NCI-H526 treated with DMSO at 0.1 percent for 48 hours (cell line): ENCODE data around the gene ARHGEF16.

Experiments
- DNase-seq: peaks from one replicate; lab custom pipeline; 2025; lab: John Stamatoyannopoulos, UW

The ARHGEF16 gene

GRCh38 chr1:3422638-3423037 lies 31.8 kb upstream of the ARHGEF16 start:
- no peak for DNase-seq

DNA sequence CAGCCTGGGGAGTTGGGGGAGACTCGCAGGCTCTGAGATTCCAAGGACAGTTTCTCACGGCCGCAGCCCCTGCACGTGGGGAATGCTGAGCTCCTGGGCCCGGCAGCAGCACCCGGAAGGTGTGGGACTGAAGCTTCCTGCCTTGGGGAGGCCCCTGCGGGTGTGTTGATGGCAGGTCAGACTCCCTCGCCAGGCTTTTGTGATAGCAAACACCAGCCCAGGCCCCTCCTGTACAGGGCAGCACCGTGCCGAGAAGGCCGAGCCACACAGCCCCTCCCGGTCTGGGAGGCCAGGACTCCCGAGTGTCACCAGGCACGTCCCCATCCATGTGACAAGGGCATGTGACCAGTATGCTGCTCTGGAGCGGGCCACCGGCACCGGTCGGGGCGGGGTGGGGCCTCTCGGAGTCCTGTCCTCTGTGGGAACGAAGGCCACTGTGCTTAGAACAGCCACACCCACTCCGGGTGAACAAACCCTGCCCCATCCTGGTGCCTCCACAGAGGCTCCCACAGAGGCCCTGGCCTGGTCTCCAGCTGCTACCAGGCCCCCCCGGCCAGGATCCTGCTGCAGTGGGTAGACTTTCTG lies 31.1 kb upstream of the ARHGEF16 start:
- no peak for DNase-seq

GRCh38 chr1:3423896-3424611 lies 30.4 kb upstream of the ARHGEF16 start:
- no peak for DNase-seq

DNA sequence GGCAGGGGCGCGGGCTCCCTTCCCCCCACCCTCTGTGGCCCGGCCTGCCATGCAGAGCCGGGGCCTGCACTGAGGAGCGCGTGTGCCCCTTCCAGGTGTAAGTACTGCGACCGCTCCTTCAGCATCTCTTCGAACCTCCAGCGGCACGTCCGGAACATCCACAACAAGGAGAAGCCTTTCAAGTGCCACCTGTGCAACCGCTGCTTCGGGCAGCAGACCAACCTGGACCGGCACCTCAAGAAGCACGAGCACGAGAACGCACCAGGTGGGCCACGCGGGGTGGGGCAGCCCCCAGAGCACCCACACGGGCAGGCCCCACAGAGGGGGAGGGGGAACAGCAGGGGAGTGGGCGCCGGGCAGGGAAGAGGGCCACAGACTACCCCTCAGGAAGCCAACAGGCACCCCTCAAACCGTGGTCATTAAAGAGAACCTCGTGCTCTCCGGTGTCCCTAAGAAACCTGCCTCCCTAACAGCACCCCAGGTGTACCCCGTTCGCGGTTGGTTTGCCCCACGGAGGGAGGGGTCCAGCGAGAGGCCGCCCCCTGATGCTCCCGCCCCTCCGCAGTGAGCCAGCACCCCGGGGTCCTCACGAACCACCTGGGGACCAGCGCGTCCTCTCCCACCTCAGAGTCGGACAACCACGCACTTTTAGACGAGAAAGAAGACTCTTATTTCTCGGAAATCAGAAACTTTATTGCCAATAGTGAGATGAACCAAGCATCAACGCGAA lies 28.8 kb upstream of the ARHGEF16 start:
- no peak for DNase-seq

DNA sequence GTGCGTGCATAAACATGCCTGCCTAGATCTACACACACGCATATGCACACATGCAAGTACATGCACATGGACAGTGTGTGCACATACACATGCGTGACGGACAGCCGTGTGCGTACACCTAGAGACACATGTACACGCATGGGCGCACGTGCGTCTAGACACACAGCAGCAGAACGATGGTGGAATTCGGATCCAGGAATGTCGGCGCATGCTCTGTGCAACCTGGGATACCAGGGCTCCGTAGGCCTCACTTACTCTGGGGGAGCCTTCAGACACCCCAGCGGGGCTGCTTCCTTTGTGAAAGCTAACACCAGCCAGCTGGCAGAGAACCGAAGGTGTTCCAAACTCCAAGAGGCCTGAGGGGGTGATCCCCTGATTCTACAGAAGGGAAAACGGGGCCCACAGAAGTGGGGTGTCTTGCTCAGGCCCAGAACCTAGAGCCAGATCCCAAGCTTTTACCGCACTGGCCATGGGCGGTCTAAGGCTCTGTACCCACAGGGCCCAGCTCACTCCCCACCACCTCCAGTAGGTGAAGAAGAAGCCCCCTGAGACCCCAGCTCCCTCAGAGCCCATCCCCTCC lies 27.4 kb upstream of the ARHGEF16 start:
- no peak for DNase-seq

GRCh38 chr1:3427711-3428704 lies 26.5 kb upstream of the ARHGEF16 start:
- DNase-seq: no peak

DNA sequence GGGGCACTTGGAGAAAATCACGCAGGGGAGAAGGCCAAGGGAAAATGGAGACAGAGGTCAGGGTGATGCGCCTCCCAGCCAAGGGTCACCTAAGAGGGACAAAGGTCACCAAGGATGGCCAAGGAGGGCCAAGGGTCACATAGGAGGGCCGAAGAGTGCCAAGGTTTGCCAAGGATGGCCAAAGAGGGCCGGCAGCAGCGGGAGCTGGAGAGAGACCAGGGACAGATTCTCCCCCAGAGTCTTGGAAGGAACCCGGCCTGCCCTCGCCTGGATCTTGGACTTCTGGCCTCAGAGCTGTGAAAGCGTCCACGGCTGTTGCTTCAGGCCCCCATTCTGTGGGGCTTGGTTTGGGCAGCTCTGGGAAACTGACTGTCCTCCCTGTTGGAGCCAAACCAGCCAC lies 25.6 kb upstream of the ARHGEF16 start:
- no peak for DNase-seq

DNA sequence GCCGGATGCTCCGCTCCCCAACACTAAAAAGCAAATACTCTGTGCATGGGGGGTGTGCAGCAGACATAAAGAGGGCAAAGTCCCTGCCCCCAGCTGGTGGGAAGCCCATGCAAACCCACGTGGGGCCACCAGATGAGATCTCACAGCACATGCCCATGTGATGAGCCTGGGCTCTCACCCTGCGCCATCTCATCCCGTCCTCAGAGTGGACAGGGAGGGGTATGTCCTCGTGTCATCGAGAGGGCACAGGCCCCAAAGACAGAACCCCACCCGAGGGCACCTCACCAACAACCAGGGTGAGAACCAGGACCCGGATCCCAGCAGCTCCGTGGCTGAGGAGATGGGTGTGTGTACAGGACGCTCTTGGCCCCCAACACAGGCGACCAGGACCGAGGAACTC lies 25.1 kb upstream of the ARHGEF16 start:
- DNase-seq: no peak

- no peak for DNase-seq
These were observed 24.7 kb upstream of the ARHGEF16 start for GRCh38 chr1:3429766-3430165.

DNA sequence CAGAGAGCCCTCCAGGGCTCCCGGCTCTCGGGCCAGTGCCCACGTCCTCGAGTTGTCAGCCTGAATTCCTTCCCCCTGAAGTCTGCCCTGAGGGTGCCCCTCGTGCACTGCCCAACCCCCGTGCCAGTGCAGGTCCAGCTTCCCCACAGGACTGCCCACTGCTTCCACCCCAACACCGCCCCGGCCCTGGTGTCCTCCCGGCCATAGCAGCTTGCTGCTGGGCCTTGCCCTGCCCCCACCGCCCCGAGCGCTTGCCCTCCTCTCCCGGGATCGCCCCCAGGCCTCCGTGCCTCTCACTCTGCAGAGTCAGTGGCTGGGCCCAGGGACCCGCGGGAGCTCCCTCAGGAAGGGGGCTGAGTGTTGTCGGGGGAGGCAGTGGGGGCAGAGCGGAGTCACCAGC lies 24.1 kb upstream of the ARHGEF16 start:
- no peak for DNase-seq

DNA sequence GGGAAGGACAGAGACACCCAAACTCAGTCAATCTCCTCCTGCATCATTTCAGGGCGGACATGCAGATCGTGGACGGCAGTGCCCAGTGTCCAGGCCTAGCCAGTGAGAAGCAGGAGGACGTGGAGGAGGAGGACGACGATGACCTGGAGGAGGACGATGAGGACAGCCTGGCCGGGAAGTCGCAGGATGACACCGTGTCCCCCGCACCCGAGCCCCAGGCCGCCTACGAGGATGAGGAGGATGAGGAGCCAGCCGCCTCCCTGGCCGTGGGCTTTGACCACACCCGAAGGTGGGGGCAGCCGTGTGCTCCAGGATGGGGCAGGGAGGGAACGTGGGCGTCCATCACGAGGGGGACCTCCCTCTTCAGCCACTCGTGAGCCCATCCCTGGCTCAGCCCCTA lies 23.6 kb upstream of the ARHGEF16 start:
- DNase-seq: no peak

DNA sequence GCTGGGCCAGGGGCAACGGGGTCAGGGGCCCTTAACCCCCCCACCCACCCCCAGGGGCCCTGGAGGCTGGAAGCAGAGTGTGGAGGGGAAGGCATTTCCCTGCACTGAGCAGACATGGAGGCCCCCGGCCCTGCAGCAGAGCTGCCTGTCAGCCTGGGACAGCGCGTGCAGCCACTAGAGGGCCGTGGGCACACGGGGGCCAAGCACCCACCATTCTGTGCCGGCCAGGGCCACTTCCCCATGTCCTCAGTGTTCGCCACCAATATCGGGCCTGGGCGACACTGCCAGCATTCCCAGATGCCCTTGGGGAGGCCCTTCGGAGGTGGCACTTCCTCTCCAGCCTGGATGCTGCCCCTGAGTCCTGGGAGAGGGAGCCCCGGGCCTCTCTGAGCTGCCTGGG lies 23.2 kb upstream of the ARHGEF16 start:
- DNase-seq: no peak

- DNase-seq: no peak
These were observed 22.8 kb upstream of the ARHGEF16 start for GRCh38 chr1:3431686-3432085.

GRCh38 chr1:3432306-3432705 lies 22.2 kb upstream of the ARHGEF16 start:
- DNase-seq: no peak

- DNase-seq: no peak
These were observed 21.4 kb upstream of the ARHGEF16 start for GRCh38 chr1:3433076-3433475.

GRCh38 chr1:3433596-3434320 lies 20.7 kb upstream of the ARHGEF16 start:
- DNase-seq: no peak

GRCh38 chr1:3434406-3435110 lies 19.9 kb upstream of the ARHGEF16 start:
- DNase-seq: no peak

- no peak for DNase-seq
These were observed 18.8 kb upstream of the ARHGEF16 start for GRCh38 chr1:3435666-3436065.

DNA sequence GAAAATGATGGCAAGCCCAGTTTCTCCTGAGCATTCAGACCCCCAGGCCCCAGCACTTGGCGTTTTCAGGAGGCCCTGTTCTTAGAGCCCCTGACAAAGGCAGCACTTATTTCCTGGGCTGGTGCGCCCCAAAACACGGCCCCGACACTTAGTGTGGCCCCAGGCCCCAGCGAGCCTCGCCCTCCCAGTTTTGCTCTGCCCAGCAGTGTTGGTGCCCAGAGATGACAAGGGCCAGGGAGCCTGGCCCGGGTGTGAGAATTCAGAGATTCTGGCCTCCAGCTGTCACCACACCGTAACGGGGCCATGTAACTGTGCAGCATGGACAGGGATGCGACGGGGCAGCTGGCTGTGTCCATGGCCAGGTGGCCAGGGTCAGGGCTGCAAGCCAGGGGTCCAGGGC lies 18.0 kb upstream of the ARHGEF16 start:
- DNase-seq: no peak

GRCh38 chr1:3436901-3437300 lies 17.6 kb upstream of the ARHGEF16 start:
- no peak for DNase-seq
